GM20000 (cell line): Measurements from ENCODE around the gene ATP1A2.

Source experiments
- DNase-seq: peaks from one replicate; pipeline ENCODE4 v3.0.0; 2012; ENCODE audit warnings: low spot score
- CTCF ChIP-seq: IDR thresholded peaks from 2 replicates; pipeline ENCODE4 v1.5.1; 2012; ENCODE audit warnings: mild to moderate bottlenecking, control low read depth; ENCODE audit errors: extremely low read depth, missing control alignments

ATP1A2 gene

DNA sequence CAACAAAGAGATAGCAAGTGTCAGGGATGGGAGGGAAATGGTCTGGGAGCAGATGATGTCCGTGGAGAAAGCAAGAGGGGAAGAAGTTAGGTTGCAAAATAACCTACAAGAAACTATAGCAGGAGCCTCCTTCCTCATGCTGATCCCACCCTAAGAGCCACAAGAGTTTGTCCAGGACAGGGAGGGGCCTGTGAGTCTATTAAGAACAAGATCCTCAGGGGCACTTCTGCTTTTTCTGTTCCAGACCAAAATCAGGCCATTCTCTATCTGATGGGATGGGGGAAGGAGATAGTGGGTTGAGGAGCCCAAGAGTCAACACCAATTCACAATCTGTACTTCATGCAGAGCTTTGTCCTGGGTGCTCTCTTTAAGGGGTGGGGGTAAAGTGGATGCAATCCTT, 28.1 kb downstream of the ATP1A2 start:
- TF ChIP-seq CTCF, result no peak
- no peak for DNase-seq

- no peak for TF ChIP-seq CTCF
- DNase-seq, result no peak
Measured at GRCh38 chr1:160144921-160145320, 29.4 kb downstream of the ATP1A2 start.

GRCh38 chr1:160146107-160146506, 30.5 kb downstream of the ATP1A2 start:
- DNase-seq, result no peak
- TF ChIP-seq CTCF, result no peak

- DNase-seq, result no peak
Measured at GRCh38 chr1:160148121-160148520, 32.6 kb downstream of the ATP1A2 start.

GRCh38 chr1:160149233-160149632, 33.7 kb downstream of the ATP1A2 start:
- no peak for DNase-seq
- TF ChIP-seq CTCF, result no peak

More at GRCh38 chr1:160148121-160148520, 32.6 kb downstream of the ATP1A2 start:
- no peak for TF ChIP-seq CTCF

GRCh38 chr1:160149716-160150115, 34.2 kb downstream of the ATP1A2 start:
- no peak for TF ChIP-seq CTCF
- DNase-seq, result no peak

DNA sequence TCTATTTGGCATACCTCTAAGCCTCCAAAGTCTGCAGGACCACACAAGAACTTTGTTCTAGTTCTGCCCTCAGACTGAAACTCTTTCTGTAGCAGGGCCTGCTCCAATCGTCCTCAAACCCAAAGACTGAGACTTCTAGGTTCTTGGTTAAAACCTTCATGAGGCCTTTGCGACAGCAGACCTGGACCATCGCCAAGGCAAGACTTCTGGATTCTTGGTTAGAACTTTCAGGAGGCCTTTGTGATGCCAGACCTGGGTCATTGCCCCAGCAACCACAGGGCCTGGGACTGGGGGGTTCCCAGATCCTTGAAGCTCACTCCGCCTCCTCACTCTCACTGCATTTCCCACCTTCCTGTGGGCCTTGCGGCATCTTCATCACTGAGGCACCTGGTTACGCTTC, 35.7 kb downstream of the ATP1A2 start, which contains the start of gene ATP1A4:
Gene ATP1A4 (plus strand): TSS at position 301 of the 400 bp plus-strand sequence. CDS start 438 bp downstream, outside the sequence.
- TF ChIP-seq CTCF, result no peak
- no peak for DNase-seq
